ENCODE results near the gene CCDC33. TPM values are rescaled to one million over a fixed set of nuclear protein-coding genes. Genes with fewer than 3 reads are reported as not detected.

The CCDC33 gene
- total RNA-seq, 1 experiment from 2014 or later, result not detected

DNA sequence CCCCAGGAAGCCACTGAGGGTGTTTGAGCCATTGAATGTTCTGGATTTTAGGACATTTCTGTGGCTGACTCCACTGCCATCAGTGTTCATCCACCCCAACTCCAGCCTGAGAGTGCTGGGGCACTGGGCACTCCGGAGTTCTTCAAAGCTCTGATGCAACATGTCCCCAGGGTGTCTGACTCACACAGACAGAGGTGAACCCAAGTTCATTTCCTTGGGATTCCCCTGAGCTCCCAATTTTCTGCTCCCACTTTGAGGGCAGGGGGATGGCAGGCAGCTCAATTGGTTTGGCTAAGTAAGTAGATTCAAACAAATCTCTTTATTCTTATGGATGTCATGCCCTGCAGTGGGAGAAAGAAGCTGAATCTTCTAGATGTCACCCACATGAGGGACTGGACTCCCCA is 35.7 kb upstream of the CCDC33 start:
- no peak for DNase-seq (ENCODE audit: low read depth, low spot score)
- BruUV-seq (replicated peaks), result no TSS peak
- POLR2A ChIA-PET, result no interaction called here

DNA sequence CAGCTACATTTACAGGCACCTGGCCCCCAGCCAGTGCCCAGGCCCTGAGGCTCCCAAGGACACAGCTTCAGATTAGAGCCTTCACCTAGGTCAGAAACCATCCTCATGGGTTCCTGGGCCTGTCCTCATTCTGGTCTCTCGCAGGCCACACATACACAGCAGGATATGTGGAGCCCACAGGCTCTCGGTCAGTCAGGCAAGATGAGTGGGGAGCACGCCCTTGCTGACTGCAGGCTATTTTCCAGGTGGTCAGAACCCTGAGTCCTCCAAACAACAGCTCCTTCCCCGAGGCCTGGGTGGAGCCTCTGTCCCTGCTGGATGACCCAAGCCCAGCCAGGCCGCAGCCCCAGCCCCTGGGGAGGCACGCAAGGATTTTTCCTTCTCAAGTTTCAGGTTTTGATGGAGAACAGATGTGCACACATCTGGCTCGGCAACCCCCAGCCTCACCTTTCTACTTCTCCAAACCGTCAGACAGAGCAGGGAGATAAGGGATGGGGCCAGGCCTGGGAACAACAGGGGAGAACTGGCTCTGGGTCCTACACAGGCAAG is 35.2 kb upstream of the CCDC33 start:
- CTCF ChIA-PET, result no interaction called here
- H3K36me3 ChIP-seq (ENCODE audit: control insufficient read depth, insufficient read depth, low read length), result no peaks in the 10 kb centered on the region
- no TSS peak for BruUV-seq (replicated peaks)
- intact Hi-C loops (cut with micrococcal nuclease; ENCODE audit: unreplicated experiment) (no loop called here), in situ Hi-C loops (cut with HindIII; ENCODE audit: low pct_unique_long_range_greater_than_20kb, low sequenced_read_pairs) (no loop called here)
- H3K4me1 ChIP-seq (ENCODE audit: control insufficient read depth, insufficient read depth, low read length), result peaks cover 38% of the 10 kb centered on the region
- ATAC-seq (peak; percentile 45), DNase-seq (ENCODE audit: low read depth, low spot score) (no peak)
- POLR2A ChIA-PET, result no interaction called here
- H3K27me3 ChIP-seq (ENCODE audit: control insufficient read depth, insufficient read depth, low read length), result no peaks in the 10 kb centered on the region
- no peaks in the 10 kb centered on the region for H3K9me3 ChIP-seq (ENCODE audit: control insufficient read depth, insufficient read depth, low read depth, low read length)
- H3K27ac ChIP-seq (ENCODE audit: low read length), result peak overlapping the region; percentile 76
- no peak for TF ChIP-seq POLR2AphosphoS5 (IDR thresholded peaks at IDR 0.05; ENCODE audit: low read depth, low read length)
- TF ChIP-seq, protein P1, sequence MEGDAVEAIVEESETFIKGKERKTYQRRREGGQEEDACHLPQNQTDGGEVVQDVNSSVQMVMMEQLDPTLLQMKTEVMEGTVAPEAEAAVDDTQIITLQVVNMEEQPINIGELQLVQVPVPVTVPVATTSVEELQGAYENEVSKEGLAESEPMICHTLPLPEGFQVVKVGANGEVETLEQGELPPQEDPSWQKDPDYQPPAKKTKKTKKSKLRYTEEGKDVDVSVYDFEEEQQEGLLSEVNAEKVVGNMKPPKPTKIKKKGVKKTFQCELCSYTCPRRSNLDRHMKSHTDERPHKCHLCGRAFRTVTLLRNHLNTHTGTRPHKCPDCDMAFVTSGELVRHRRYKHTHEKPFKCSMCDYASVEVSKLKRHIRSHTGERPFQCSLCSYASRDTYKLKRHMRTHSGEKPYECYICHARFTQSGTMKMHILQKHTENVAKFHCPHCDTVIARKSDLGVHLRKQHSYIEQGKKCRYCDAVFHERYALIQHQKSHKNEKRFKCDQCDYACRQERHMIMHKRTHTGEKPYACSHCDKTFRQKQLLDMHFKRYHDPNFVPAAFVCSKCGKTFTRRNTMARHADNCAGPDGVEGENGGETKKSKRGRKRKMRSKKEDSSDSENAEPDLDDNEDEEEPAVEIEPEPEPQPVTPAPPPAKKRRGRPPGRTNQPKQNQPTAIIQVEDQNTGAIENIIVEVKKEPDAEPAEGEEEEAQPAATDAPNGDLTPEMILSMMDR (IDR thresholded peaks at IDR 0.05), result no peak
- TF ChIP-seq SIN3A (IDR thresholded peaks at IDR 0.05; ENCODE audit: borderline replicate concordance, insufficient read depth, low read depth, low read length), result no peak
- TF ChIP-seq TCF7L2 (IDR thresholded peaks at IDR 0.05; ENCODE audit: low read depth, low read length), result no peak
- no peak for TF ChIP-seq REST (IDR thresholded peaks at IDR 0.05; ENCODE audit: insufficient read depth in 1 of 2, low read depth in 2 of 2, low read length in 1 of 2)
- peak overlapping the region in 1 of 2 experiments; percentile 3; a peak in 2 of 4 replicates for H3K4me3 ChIP-seq (ENCODE audit: low read depth in 2 of 2, low read length in 2 of 2)

More for the DNA sequence above, 35.7 kb upstream of the CCDC33 start:
- H3K4me1 ChIP-seq (ENCODE audit: control insufficient read depth, insufficient read depth, low read length), result peaks cover 38% of the 10 kb centered on the region
- intact Hi-C loops (cut with micrococcal nuclease; ENCODE audit: unreplicated experiment) (no loop called here), in situ Hi-C loops (cut with HindIII; ENCODE audit: low pct_unique_long_range_greater_than_20kb, low sequenced_read_pairs) (no loop called here)
- H3K4me3 ChIP-seq (ENCODE audit: low read depth in 2 of 2, low read length in 2 of 2), result peak overlapping the region in 1 of 2 experiments; percentile 3; a peak in 1 of 4 replicates
- no peaks in the 10 kb centered on the region for H3K27me3 ChIP-seq (ENCODE audit: control insufficient read depth, insufficient read depth, low read length)
- no peaks in the 10 kb centered on the region for H3K36me3 ChIP-seq (ENCODE audit: control insufficient read depth, insufficient read depth, low read length)
- H3K9me3 ChIP-seq (ENCODE audit: control insufficient read depth, insufficient read depth, low read depth, low read length), result no peaks in the 10 kb centered on the region
- peak overlapping the region; percentile 76 for H3K27ac ChIP-seq (ENCODE audit: low read length)
- ATAC-seq, result peak; percentile 62
- CTCF ChIA-PET, result no interaction called here
- TF ChIP-seq TCF7L2 (IDR thresholded peaks at IDR 0.05; ENCODE audit: low read depth, low read length) (peak; percentile 68; the same call in 1 of the 2 replicates), REST (IDR thresholded peaks at IDR 0.05; ENCODE audit: insufficient read depth in 1 of 2, low read depth in 2 of 2, low read length in 1 of 2) (no peak), SIN3A (IDR thresholded peaks at IDR 0.05; ENCODE audit: borderline replicate concordance, insufficient read depth, low read depth, low read length) (no peak)

All from Panc1 (cell line).